Epidermal melanocyte (primary cell): ENCODE data around the gene BMI1.
"Not testable (repeated sequence)": the region's sequence is repeated elsewhere in the genome, so short reads cannot be mapped to it uniquely, and the experiment has no call there.

Source experiments
- DNase-seq: peaks from one replicate; pipeline ENCODE4 v3.0.0; 2011; ENCODE audit warnings: low spot score; ENCODE audit not compliant: insufficient read length

The BMI1 gene

GRCh38 chr10:22320591-22321155 lies at the start of gene BMI1:
TSS of gene BMI1 (plus strand) at chr10:22321099. CDS start at chr10:22326450, 5,351 bp downstream.
- peak; percentile 90 for DNase-seq

GRCh38 chr10:22271786-22272185 lies 49.1 kb upstream of the BMI1 start:
- no peak for DNase-seq

- no peak for DNase-seq
Observed at GRCh38 chr10:22278441-22278782, 42.5 kb upstream of the BMI1 start.

GRCh38 chr10:22280078-22280477 lies 40.8 kb upstream of the BMI1 start:
- DNase-seq: no peak

- DNase-seq: no peak
Observed at GRCh38 chr10:22285130-22285529, 35.8 kb upstream of the BMI1 start.

- DNase-seq: no peak
Observed at GRCh38 chr10:22293747-22294404, 27.0 kb upstream of the BMI1 start.

GRCh38 chr10:22294694-22295093 lies 26.2 kb upstream of the BMI1 start:
- DNase-seq: no peak

- no peak for DNase-seq
Observed at GRCh38 chr10:22301193-22301592, 19.7 kb upstream of the BMI1 start.

GRCh38 chr10:22303461-22303860 lies 17.4 kb upstream of the BMI1 start:
- no peak for DNase-seq

GRCh38 chr10:22305721-22306120 lies 15.2 kb upstream of the BMI1 start:
- no peak for DNase-seq

- DNase-seq: no peak
Observed at GRCh38 chr10:22308390-22308789, 12.5 kb upstream of the BMI1 start.

GRCh38 chr10:22309180-22310000 lies 11.5 kb upstream of the BMI1 start:
- DNase-seq: no peak

- not testable (repeated sequence) for DNase-seq
Observed at GRCh38 chr10:22310012-22310411, 10.9 kb upstream of the BMI1 start.

GRCh38 chr10:22310928-22311327 lies 10.0 kb upstream of the BMI1 start:
- DNase-seq: no peak

GRCh38 chr10:22314852-22315251 lies 6.0 kb upstream of the BMI1 start:
- DNase-seq: no peak

GRCh38 chr10:22315455-22316285 lies 5.2 kb upstream of the BMI1 start:
- DNase-seq: peak; percentile 54

GRCh38 chr10:22316286-22317075 lies 4.4 kb upstream of the BMI1 start, which contains the start of gene COMMD3:
TSS of gene COMMD3 (plus strand) at chr10:22316388. CDS start at chr10:22316418, 30 bp downstream.
- peak; percentile 79 for DNase-seq

- no peak for DNase-seq
Observed at GRCh38 chr10:22317076-22317370, 3.9 kb upstream of the BMI1 start.

- no peak for DNase-seq
Observed at GRCh38 chr10:22317771-22318565, 2.9 kb upstream of the BMI1 start.

- DNase-seq: no peak
Observed at GRCh38 chr10:22318772-22319171, 2.1 kb upstream of the BMI1 start.
